SHP77 treated with DMSO at 0.1 percent for 48 hours (cell line): ENCODE results near the gene C6orf118.

ENCODE experiments used
- DNase-seq: peaks from one replicate; lab custom pipeline; 2025; lab: John Stamatoyannopoulos, UW

Gene C6orf118

GRCh38 chr6:165308926-165309731 is at the start of gene C6orf118:
TSS of gene C6orf118 (minus strand) at chr6:165309605. CDS start at chr6:165309586, 19 bp downstream.
- peak; percentile 49 for DNase-seq

DNA sequence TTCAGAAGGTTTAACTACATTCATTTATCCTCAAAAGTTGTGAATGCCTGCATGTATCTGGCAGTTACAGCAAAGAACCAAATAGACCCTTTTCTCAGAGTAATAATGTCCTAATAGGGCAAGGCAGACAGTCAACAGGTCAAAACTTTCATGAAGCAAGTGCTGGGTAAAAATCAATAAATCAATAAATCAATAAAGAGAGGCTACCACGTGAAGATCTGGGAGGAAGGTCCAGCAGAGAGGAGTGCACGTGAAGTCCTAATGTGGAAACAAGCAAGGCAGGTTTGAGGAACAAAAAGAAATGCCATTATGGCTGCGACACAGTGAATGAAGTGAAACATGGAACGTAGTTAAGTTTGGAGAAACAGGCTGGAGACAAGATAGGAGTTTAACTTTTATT is 36.3 kb upstream of the C6orf118 start:
- no peak for DNase-seq

- no peak for DNase-seq
These were observed 31.1 kb upstream of the C6orf118 start for GRCh38 chr6:165340532-165340931.

GRCh38 chr6:165325609-165326008 is 16.2 kb upstream of the C6orf118 start:
- DNase-seq: no peak

DNA sequence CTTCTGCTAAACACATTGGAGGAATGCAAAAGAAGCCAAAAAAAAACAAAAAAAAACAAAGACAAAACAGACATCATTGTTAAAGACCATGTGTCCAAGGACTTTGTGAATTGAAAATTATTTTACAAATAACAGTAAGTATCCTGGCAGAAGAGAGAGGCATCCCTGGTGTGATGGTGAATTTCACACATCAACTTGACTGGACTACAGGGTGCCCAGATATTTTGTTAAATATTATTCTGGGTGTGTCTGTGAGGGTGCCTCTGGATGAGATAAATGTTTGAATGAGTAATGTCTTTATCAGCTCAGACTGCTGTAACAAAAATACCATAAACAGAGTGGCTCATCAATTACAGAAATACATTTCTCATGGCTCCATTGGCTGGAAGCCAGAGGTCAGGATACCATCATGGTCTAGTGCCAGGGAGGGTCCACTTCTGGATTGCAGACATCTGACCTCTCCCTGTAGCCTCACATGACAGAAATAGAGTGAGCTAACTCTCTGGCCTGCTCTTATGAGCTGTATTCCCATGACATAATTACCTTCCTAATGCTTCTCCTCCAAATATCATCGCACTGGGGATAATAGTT is 12.2 kb upstream of the C6orf118 start:
- DNase-seq: no peak

GRCh38 chr6:165321150-165321549 is 11.7 kb upstream of the C6orf118 start:
- DNase-seq: no peak

- no peak for DNase-seq
These were observed 8.3 kb upstream of the C6orf118 start for GRCh38 chr6:165317723-165318122.

DNA sequence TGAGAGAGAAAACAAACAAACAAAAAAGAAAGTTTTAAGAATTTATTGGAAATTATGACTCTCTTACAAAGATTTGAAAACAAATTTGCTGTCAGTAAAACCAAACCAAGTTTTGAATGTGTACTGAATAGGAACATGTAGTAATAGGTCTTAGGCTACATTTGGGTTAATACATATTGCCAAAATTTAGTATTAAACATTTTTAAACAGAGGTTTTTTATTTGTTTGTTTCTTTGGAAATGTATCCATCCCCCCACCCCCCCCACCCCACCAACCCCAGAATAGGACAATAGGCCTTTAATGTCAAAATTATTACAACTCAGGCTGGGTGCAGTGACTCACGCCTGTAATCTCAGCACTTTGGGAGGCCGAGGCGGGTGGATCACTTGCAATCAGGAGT is 2.5 kb downstream of the C6orf118 start:
- DNase-seq: no peak

GRCh38 chr6:165301372-165302246 is 7.8 kb downstream of the C6orf118 start:
- DNase-seq: no peak

- no peak for DNase-seq
These were observed 8.9 kb downstream of the C6orf118 start for GRCh38 chr6:165300422-165300936.

DNA sequence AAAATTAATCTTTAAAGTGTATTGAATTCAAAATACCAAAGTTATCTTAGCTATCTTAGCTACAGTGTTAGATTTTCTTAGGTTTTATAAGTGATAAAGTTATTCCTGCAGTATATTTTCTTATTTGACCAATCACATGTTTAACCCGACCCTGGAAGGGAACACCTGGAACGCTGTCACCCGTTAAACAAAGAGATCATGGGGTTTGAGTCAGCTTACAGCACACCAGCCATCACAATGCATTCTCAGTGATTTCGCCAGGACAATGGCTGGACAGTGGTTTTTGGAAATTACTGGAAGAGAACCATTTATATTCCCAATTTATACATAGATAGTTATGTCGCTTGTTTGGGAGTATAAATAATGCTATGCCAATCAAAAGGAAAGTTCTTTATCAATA is 10.5 kb downstream of the C6orf118 start:
- DNase-seq: no peak

GRCh38 chr6:165298402-165298801 is 11.0 kb downstream of the C6orf118 start:
- DNase-seq: no peak

GRCh38 chr6:165292657-165293056 is 16.7 kb downstream of the C6orf118 start:
- no peak for DNase-seq

DNA sequence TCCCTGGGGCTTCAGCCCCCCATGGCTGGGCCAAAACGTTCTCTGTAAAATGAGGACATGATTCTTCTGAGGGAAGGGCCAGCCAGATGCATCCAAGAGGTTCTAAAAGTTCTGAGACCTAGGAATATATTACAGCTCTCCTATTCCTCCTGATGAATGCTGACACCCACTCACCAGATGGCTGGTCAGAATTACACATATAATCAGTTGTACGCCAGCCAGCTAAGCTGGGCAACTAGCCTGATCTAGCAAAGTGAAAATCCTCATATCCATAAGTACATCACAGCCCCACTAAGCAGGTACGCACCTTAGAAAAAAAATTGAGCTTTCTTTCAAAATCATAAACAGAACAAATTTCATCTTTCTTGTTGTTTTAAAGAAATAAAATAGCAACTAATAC is 34.8 kb downstream of the C6orf118 start:
- DNase-seq: no peak

- DNase-seq: no peak
These were observed 36.8 kb downstream of the C6orf118 start for GRCh38 chr6:165272585-165272984.

DNA sequence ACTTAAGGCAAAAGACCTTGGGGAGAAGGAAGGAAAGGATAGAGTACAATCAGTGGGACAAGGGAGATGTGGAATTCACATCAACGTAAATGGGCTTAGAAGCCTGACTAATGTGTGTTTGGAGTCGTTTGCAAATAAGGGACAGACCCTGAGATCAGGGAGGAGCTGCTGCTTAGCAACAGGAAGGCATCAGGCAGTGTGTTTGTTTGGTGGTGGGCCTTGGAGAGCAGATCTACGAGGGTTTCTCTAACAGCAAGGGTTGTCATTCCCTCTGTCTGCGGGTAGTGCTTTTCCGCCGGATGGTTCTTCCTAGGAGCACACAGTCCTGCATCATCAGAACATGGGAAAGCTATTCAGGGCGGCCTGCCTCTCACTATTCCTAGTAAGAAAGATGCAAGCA is 40.4 kb downstream of the C6orf118 start:
- DNase-seq: no peak

DNA sequence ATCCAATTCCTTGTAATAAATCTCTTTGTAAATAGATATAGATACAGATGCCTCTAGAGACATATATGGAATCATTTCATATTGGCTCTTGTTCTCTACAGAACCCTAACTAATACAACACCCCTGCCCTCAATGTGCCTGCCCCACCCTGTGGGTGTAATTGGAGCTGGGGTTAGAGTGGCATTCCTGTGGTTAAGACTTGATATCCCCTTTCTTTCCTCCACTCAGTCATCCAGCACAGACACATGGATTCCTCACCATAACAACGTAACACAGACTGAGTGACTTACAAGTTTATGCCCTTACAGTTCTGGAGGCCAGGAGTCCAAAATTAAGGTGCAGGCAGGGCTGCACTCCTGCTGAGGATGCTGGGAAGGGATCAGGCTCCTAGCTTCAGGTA is 42.8 kb downstream of the C6orf118 start:
- DNase-seq: no peak

DNA sequence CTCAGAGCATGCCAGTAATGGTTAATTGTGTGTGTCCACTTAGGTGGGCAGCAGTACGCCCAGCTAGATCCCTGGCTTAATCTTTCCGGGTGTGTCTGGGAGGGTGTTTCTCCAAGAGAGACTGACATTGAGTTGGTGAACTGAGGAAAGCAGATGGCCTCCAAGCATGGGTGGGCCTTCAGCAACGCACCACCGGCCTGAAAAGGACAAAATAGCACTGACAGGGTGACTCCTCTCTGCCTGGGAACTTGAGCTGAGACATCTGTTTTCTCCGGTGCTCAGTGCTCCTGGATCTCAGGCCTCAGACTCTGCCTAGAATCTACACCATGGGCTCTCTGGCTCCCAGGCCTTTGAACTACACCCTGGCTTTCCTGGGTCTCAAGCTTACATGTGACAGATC is 43.2 kb downstream of the C6orf118 start:
- no peak for DNase-seq

GRCh38 chr6:165260462-165260861 is 48.9 kb downstream of the C6orf118 start:
- no peak for DNase-seq

DNA sequence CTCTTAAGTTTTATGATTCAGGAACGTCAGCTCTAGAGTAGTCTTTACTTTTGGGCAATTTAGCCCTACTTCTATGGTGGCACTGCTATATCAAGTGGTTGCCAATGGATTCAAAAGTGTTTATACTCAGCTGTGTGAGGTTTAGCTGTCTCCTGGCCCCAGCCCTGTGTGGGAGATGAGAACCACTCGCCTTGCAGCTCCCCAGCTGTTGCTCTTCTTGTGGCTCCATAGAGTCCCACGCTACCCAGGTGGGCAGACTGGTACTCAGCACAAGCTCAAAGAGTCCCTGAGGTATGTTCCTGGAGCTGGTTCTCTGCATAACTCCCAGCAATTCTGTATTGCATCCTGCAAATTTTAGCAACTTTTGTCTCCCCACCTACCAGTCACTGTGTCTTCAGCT is 59.6 kb downstream of the C6orf118 start:
- DNase-seq: no peak

- DNase-seq: no peak
These were observed 63.7 kb downstream of the C6orf118 start for GRCh38 chr6:165245701-165246100.

DNA sequence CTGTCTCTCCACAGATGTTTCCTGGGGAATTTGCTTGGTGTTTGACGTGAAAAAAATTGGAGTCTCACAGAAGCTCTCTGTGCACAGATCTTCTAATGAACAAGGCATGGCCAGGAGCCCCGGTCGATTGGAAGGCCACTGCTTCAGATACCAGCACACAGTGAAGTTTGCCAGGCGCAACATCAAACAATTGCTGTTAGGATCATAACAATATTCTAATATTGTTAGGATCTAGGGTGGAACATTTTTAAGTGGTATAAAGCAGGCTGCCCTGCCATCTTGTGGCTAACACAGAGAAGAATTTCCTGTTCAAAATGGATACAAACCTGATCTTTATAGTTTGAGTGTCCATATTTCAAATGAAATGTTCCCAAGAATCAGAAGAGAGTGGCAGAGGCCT is 64.1 kb downstream of the C6orf118 start:
- DNase-seq: no peak
